ENCODE data around the gene ELMO1. TPM values are rescaled to one million over a fixed set of nuclear protein-coding genes. Genes with fewer than 3 reads are reported as not detected.

Gene ELMO1
- total RNA-seq, 1 donor from 2014 or later, result 66.1 TPM

- peaks cover 5% of the 10 kb centered on the region for H3K36me3 Mint-ChIP-seq (ENCODE audit: insufficient read depth)
Observed at GRCh38 chr7:37110660-37111424, 337.8 kb downstream of the ELMO1 start.

DNA sequence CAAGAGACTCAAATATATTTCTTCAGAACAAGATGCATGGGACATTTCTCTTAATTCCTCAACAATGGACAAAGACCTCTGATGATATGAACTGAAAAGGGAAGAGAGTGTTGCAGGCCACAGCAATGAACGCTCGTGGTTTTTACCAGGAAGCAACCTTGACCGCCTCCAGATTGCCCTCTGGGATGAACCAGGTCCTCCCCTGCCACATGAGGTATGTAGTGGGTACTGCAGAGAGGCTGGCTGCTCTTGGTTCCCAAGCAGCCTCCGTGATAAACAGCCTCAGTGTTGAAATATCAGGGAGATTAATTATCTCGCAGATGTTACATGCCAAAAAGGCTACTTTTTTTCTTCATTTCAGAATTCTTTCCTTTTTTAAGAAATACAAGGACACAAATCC is 338.8 kb downstream of the ELMO1 start:
- peaks cover 13% of the 10 kb centered on the region for H3K4me1 Mint-ChIP-seq (ENCODE audit: low read depth)

More at GRCh38 chr7:37110660-37111424, 337.8 kb downstream of the ELMO1 start:
- Mint-ChIP-seq H3K27me3 (no peaks in the 10 kb centered on the region), H3K4me3 (ENCODE audit: low read depth) (no peak overlapping the region), H3K9me3 (ENCODE audit: low read depth) (peaks cover 3% of the 10 kb centered on the region), H3K4me1 (ENCODE audit: low read depth) (peaks cover 15% of the 10 kb centered on the region), H3K27ac (no peak overlapping the region)
- no peak for DNase-seq (ENCODE audit: low spot score, unreplicated experiment)
- TF ChIP-seq, protein P1, sequence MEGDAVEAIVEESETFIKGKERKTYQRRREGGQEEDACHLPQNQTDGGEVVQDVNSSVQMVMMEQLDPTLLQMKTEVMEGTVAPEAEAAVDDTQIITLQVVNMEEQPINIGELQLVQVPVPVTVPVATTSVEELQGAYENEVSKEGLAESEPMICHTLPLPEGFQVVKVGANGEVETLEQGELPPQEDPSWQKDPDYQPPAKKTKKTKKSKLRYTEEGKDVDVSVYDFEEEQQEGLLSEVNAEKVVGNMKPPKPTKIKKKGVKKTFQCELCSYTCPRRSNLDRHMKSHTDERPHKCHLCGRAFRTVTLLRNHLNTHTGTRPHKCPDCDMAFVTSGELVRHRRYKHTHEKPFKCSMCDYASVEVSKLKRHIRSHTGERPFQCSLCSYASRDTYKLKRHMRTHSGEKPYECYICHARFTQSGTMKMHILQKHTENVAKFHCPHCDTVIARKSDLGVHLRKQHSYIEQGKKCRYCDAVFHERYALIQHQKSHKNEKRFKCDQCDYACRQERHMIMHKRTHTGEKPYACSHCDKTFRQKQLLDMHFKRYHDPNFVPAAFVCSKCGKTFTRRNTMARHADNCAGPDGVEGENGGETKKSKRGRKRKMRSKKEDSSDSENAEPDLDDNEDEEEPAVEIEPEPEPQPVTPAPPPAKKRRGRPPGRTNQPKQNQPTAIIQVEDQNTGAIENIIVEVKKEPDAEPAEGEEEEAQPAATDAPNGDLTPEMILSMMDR (IDR thresholded peaks at IDR 0.05; ENCODE audit: unreplicated experiment), result no peak

GRCh38 chr7:37109016-37109683 is 339.5 kb downstream of the ELMO1 start:
- TF ChIP-seq, protein P1 (IDR thresholded peaks at IDR 0.05; ENCODE audit: unreplicated experiment), result no peak
- H3K36me3 Mint-ChIP-seq (ENCODE audit: insufficient read depth), result peaks cover 3% of the 10 kb centered on the region
- H3K27ac Mint-ChIP-seq, result no peak overlapping the region
- DNase-seq (ENCODE audit: low spot score, unreplicated experiment), result no peak
- no peaks in the 10 kb centered on the region for H3K27me3 Mint-ChIP-seq
- H3K4me1 Mint-ChIP-seq (ENCODE audit: low read depth), result peaks cover 13% of the 10 kb centered on the region
- no peak overlapping the region for H3K4me3 Mint-ChIP-seq (ENCODE audit: low read depth)
- H3K9me3 Mint-ChIP-seq (ENCODE audit: low read depth), result peaks cover 2% of the 10 kb centered on the region

More for the DNA sequence above, 338.8 kb downstream of the ELMO1 start:
- no peaks in the 10 kb centered on the region for H3K27me3 Mint-ChIP-seq
- peaks cover 3% of the 10 kb centered on the region for H3K9me3 Mint-ChIP-seq (ENCODE audit: low read depth)
- DNase-seq (ENCODE audit: low spot score, unreplicated experiment), result no peak
- peaks cover 5% of the 10 kb centered on the region for H3K36me3 Mint-ChIP-seq (ENCODE audit: insufficient read depth)
- TF ChIP-seq, protein P1 (IDR thresholded peaks at IDR 0.05; ENCODE audit: unreplicated experiment), result peak; percentile 22
- H3K4me3 Mint-ChIP-seq (ENCODE audit: low read depth), result no peak overlapping the region
- no peak overlapping the region for H3K27ac Mint-ChIP-seq

DNA sequence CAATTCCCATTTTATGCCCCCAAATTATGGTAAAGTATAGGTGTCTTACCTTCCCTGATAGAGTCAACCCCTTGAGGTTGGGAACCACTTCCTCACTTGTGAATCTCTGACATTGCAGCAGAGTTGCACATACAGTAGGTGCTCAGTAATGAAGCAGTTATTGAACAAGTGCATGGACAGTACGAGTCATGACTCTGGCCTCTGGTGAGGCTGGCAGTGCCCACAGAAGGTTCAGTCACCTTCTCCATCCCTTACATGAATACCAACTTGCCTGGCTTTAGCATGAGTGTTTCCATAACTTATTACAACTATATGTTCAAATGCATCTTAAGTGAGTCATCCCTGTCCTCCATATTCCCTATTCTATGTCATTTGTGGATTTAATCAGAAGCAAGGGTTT is 340.0 kb downstream of the ELMO1 start:
- TF ChIP-seq, protein P1 (IDR thresholded peaks at IDR 0.05; ENCODE audit: unreplicated experiment), result no peak
- Mint-ChIP-seq H3K4me1 (ENCODE audit: low read depth) (peaks cover 13% of the 10 kb centered on the region), H3K9me3 (ENCODE audit: low read depth) (no peaks in the 10 kb centered on the region), H3K27me3 (no peaks in the 10 kb centered on the region), H3K4me3 (ENCODE audit: low read depth) (no peak overlapping the region), H3K36me3 (ENCODE audit: insufficient read depth) (peaks cover 1% of the 10 kb centered on the region), H3K27ac (no peak overlapping the region)
- no peak for DNase-seq (ENCODE audit: low spot score, unreplicated experiment)

DNA sequence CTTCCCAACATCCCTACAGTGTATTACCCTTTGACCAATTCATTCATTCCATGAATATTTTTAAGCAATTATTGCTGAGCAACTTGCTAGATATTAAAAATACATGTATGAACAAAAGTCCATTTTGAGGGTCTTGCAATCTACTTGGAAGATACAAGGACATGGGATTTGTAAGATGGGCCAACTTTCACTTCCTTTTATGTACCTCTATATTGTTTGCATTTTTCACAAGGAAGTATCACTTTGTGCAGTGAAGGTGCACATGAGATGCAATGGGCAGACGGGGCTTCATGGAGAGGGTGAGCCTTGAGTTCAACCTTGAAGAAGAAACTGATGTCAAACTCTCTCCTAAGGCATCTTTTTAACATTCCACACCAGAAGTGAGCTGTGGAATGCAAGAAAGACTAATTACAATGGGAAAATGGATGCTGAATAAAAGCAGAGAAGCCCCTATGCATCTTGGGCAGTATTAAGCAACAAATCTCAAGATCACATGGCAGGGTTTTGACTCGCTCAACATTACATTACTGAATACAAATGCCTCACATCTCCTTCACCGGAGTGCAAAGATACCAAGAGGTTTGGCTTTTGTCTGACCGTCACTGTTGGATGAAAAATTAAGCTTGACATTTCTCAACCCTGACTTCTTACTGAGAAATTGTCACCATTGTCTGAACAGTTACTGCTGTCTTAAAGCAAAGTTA is 341.5 kb downstream of the ELMO1 start:
- no peak for DNase-seq (ENCODE audit: low spot score, unreplicated experiment)
- Mint-ChIP-seq H3K9me3 (ENCODE audit: low read depth) (no peaks in the 10 kb centered on the region), H3K27ac (no peak overlapping the region), H3K4me3 (ENCODE audit: low read depth) (no peak overlapping the region), H3K27me3 (no peaks in the 10 kb centered on the region), H3K36me3 (ENCODE audit: insufficient read depth) (peaks cover 1% of the 10 kb centered on the region), H3K4me1 (ENCODE audit: low read depth) (peaks cover 13% of the 10 kb centered on the region)
- TF ChIP-seq, protein P1 (IDR thresholded peaks at IDR 0.05; ENCODE audit: unreplicated experiment), result no peak
